ENCODE data around the gene TPRX1. TPM values are rescaled to one million over a fixed set of nuclear protein-coding genes. Genes with fewer than 3 reads are reported as not detected.

The TPRX1 gene
- total and polyA plus RNA-seq, 9 of the 15 experiments (the other 6 are each of a cell fraction or from before 2014, with no cell fraction given) = not detected

GRCh38 chr19:47778049-47778953 is 26.1 kb downstream of the TPRX1 start, which contains the start of gene SELENOW:
SELENOW (plus strand) TSS chr19:47778703; CDS start chr19:47778786, 83 bp downstream.
- no TSS peak for BruUV-seq (replicated peaks)
- peak within 1 kb of the TSS; percentile 96 for H2AFZ ChIP-seq (ENCODE audit: low read depth, low read length)
- FAIRE-seq = peak; percentile 75
- no peaks in the 10 kb centered on the region for H4K20me1 ChIP-seq (replicated peaks; ENCODE audit: control insufficient read depth, insufficient read depth, low read length)
- peaks cover 11 to 29% of the 10 kb centered on the region in 2 experiments; a peak in 3 of 5 replicates for H3K4me1 ChIP-seq (replicated peaks in 1 of 2; ENCODE audit: control insufficient read depth in 2 of 2, insufficient read depth in 2 of 2, low read length in 2 of 2)
- DNase-seq (ENCODE audit: extremely low read depth in 1 of 4, low spot score in 3 of 4) = peak; percentile 88 to 94 (median 92)
- intact Hi-C loops (cut with micrococcal nuclease) = no loop called here
- in situ Hi-C loops (cut with MboI) = no loop called here
- 1% methylated on average over 42 of the region's 65 CpGs for WGBS (ENCODE audit: insufficient coverage, low coverage, missing lambda C conversion rate)
- ATAC-seq = peak; percentile 94
- peak within 1 kb of the TSS; percentile 96 for H3K27ac ChIP-seq (ENCODE audit: extremely low read depth, low read depth, low read length)
- H3K9me3 ChIP-seq (replicated peaks; ENCODE audit: control insufficient read depth, insufficient read depth, low read depth, low read length) = no peaks in the 10 kb centered on the region
- H3K9ac ChIP-seq (ENCODE audit: insufficient read depth in 1 of 2, low read depth in 2 of 2, low read length in 2 of 2) = peak within 1 kb of the TSS; percentile 94 to 100
- H3K4me2 ChIP-seq (ENCODE audit: insufficient read depth, low read length) = peak within 1 kb of the TSS; percentile 84
- H3K79me2 ChIP-seq (ENCODE audit: control insufficient read depth, insufficient read depth, low read length) = peaks cover 25% of the 10 kb centered on the region
- CTCF ChIA-PET (ENCODE audit: low intra/inter-chr PET ratio) = interaction anchor here (1.5 kb wide), 1 partner anchor 11 kb away, joined by 7 read pairs; no protein-coding TSS in a partner anchor
- H3K36me3 ChIP-seq (ENCODE audit: control insufficient read depth, insufficient read depth, low read length) = peaks cover 27% of the 10 kb centered on the region; the same call in 2 of the 3 replicates
- peak within 1 kb of the TSS; percentile 95 for H3K4me3 ChIP-seq
- H3K9me1 ChIP-seq (ENCODE audit: control insufficient read depth, insufficient read depth, low read length) = peaks cover 3% of the 10 kb centered on the region
- POLR2A ChIA-PET = interaction anchor here (0.6 to 1.4 kb wide), 3 partner anchors 9 to 59 kb away, joined by 3 to 6 read pairs (median 5); no protein-coding TSS in a partner anchor
- H3K27me3 ChIP-seq (ENCODE audit: control insufficient read depth in 2 of 2, insufficient read depth in 2 of 2, low read length in 2 of 2) = no peaks in the 10 kb centered on the region
- TF ChIP-seq BCOR (IDR thresholded peaks at IDR 0.05) (peak; percentile 55), HDAC1 (IDR thresholded peaks at IDR 0.05) (peak in 1 of 2 experiments; percentile 90; a peak in 2 of 4 replicates), RNF2 (IDR thresholded peaks at IDR 0.05) (0 out of 2 replicates have a peak, but pooled peaks have one; percentile 38), MXI1 (IDR thresholded peaks at IDR 0.05; ENCODE audit: low read depth, low read length) (0 out of 2 replicates have a peak, but pooled peaks have one; percentile 16), TBL1XR1 (IDR thresholded peaks at IDR 0.05; ENCODE audit: low read length in 2 of 2) (no peak), GATAD2A (IDR thresholded peaks at IDR 0.05) (peak; percentile 93), HNRNPL (IDR thresholded peaks at IDR 0.05; ENCODE audit: low read depth, low read length) (no peak), TEAD1 (CRISPR knock-in tag; IDR thresholded peaks at IDR 0.05) (peak in 1 of 2 experiments; percentile 66; a peak in 2 of 4 replicates), RCOR1 (IDR thresholded peaks at IDR 0.05; ENCODE audit: borderline replicate concordance in 1 of 2, low read depth in 2 of 2, low read length in 2 of 2) (0 out of 4 replicates have a peak, but pooled peaks of 1 of the 2 experiments have one; percentile 20), JUN (IDR thresholded peaks at IDR 0.05; ENCODE audit: borderline replicate concordance, low read depth, low read length) (0 out of 2 replicates have a peak, but pooled peaks have one; percentile 7), JUN (CRISPR knock-in tag; IDR thresholded peaks at IDR 0.05; ENCODE audit: borderline replicate concordance) (no peak), KDM5B (IDR thresholded peaks at IDR 0.05; ENCODE audit: insufficient replicate concordance, low read depth, low read length) (peak; percentile 95), FOXJ2 (tag; IDR thresholded peaks at IDR 0.05) (no peak), TCF7L2 (IDR thresholded peaks at IDR 0.05; ENCODE audit: low read depth, low read length) (peak; percentile 89)
- TF ChIP-seq, protein P1, sequence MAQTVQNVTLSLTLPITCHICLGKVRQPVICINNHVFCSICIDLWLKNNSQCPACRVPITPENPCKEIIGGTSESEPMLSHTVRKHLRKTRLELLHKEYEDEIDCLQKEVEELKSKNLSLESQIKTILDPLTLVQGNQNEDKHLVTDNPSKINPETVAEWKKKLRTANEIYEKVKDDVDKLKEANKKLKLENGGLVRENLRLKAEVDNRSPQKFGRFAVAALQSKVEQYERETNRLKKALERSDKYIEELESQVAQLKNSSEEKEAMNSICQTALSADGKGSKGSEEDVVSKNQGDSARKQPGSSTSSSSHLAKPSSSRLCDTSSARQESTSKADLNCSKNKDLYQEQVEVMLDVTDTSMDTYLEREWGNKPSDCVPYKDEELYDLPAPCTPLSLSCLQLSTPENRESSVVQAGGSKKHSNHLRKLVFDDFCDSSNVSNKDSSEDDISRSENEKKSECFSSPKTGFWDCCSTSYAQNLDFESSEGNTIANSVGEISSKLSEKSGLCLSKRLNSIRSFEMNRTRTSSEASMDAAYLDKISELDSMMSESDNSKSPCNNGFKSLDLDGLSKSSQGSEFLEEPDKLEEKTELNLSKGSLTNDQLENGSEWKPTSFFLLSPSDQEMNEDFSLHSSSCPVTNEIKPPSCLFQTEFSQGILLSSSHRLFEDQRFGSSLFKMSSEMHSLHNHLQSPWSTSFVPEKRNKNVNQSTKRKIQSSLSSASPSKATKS (CRISPR knock-in tag; IDR thresholded peaks at IDR 0.05) = no peak
